ENCODE results near the gene GABARAPL2.

DNA sequence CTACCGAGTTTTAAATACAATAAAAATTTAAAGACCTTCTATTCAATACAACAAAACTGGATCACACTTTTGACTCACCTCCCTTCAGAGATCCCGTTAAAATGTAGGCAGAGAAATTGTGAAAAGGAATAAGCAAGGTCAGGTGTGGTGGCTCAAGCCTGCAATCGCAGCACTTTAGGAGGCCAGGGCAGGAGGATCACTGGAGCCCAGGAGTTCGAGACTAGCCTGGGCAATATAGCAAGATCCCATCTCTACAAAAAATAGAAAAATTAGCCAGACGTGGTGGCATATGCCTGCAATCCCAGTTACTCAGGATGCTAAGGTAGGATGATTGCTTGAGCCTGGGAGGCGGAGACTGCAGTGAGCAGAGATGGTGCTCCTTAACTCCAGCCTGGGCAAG is 47.0 kb upstream of the GABARAPL2 start:
- TF ChIP-seq EZH2 (IDR thresholded peaks at IDR 0.05; ENCODE audit: insufficient read depth, poor library complexity, severe bottlenecking) (no peak), EZH2phosphoT487 (IDR thresholded peaks at IDR 0.05; ENCODE audit: insufficient read depth, low read depth) (no peak)
